Measurements from ENCODE around the gene RPTOR. TPM values are rescaled to one million over a fixed set of nuclear protein-coding genes. Genes with fewer than 3 reads are reported as not detected.

RPTOR gene
- total RNA-seq, 1 experiment from 2014 or later, result 58.0 TPM

DNA sequence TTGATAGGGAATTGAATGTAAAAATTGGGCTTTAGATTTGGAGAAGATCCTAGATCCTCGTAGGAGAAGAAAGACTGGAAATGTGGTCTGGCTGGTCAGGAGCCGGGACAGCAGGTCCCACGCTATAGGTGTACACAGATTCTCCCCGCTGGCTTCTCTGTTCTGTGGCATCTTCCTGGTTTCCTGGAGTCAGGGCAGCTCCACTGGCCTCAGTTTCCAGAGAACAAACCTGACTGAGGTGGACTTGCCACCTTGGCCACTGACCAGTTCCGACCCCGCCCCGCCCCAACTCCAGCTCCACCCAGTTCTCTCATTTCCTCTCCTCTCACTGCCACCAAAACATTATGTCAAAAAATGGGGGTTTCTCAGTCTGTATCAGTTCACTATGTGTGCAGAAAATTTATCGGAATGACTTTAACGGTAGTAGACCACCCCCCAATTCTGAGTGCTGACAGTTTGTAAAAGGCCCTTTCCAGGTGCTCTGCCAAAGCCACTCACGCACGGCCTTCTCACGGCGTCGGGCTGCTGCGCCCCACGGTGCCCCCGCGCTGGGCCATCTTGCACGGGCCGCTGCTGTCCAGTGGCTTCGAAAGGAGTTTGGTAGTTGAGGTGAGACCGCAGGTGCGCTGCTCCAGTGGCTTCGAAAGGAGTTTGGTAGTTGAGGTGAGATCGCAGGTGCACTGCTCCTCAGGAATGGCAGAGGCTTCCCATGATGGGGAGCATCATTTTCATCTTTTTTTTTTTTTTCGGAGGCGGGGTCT is 285.6 kb downstream of the RPTOR start:
- Histone ChIP-seq H3K4me3 (ENCODE audit: low read depth in 2 of 2, low read length in 2 of 2) (no peak overlapping the region), H3K36me3 (ENCODE audit: control insufficient read depth, insufficient read depth, low read length) (no peaks in the 10 kb centered on the region), H3K27ac (ENCODE audit: low read length) (no peak overlapping the region), H3K4me1 (ENCODE audit: control insufficient read depth, insufficient read depth, low read length) (peaks cover 23% of the 10 kb centered on the region), H3K9me3 (ENCODE audit: control insufficient read depth, insufficient read depth, low read depth, low read length) (no peaks in the 10 kb centered on the region), H3K27me3 (ENCODE audit: control insufficient read depth, insufficient read depth, low read length) (no peaks in the 10 kb centered on the region)
- no TSS peak for BruUV-seq (replicated peaks)
- intact Hi-C loops (cut with micrococcal nuclease; ENCODE audit: unreplicated experiment) (no loop called here), in situ Hi-C loops (cut with HindIII; ENCODE audit: low pct_unique_long_range_greater_than_20kb, low sequenced_read_pairs) (no loop called here)
- ATAC-seq (no peak), DNase-seq (ENCODE audit: low read depth, low spot score) (no peak)
- CTCF ChIA-PET, result no interaction called here
- POLR2A ChIA-PET, result no interaction called here
- TF ChIP-seq, protein P1, sequence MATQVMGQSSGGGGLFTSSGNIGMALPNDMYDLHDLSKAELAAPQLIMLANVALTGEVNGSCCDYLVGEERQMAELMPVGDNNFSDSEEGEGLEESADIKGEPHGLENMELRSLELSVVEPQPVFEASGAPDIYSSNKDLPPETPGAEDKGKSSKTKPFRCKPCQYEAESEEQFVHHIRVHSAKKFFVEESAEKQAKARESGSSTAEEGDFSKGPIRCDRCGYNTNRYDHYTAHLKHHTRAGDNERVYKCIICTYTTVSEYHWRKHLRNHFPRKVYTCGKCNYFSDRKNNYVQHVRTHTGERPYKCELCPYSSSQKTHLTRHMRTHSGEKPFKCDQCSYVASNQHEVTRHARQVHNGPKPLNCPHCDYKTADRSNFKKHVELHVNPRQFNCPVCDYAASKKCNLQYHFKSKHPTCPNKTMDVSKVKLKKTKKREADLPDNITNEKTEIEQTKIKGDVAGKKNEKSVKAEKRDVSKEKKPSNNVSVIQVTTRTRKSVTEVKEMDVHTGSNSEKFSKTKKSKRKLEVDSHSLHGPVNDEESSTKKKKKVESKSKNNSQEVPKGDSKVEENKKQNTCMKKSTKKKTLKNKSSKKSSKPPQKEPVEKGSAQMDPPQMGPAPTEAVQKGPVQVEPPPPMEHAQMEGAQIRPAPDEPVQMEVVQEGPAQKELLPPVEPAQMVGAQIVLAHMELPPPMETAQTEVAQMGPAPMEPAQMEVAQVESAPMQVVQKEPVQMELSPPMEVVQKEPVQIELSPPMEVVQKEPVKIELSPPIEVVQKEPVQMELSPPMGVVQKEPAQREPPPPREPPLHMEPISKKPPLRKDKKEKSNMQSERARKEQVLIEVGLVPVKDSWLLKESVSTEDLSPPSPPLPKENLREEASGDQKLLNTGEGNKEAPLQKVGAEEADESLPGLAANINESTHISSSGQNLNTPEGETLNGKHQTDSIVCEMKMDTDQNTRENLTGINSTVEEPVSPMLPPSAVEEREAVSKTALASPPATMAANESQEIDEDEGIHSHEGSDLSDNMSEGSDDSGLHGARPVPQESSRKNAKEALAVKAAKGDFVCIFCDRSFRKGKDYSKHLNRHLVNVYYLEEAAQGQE (IDR thresholded peaks at IDR 0.05; ENCODE audit: insufficient read depth in 1 of 2, low read depth in 2 of 2, low read length in 1 of 2), result no peak
- no peak for TF ChIP-seq TCF7L2 (IDR thresholded peaks at IDR 0.05; ENCODE audit: low read depth, low read length)
- TF ChIP-seq, protein P2, sequence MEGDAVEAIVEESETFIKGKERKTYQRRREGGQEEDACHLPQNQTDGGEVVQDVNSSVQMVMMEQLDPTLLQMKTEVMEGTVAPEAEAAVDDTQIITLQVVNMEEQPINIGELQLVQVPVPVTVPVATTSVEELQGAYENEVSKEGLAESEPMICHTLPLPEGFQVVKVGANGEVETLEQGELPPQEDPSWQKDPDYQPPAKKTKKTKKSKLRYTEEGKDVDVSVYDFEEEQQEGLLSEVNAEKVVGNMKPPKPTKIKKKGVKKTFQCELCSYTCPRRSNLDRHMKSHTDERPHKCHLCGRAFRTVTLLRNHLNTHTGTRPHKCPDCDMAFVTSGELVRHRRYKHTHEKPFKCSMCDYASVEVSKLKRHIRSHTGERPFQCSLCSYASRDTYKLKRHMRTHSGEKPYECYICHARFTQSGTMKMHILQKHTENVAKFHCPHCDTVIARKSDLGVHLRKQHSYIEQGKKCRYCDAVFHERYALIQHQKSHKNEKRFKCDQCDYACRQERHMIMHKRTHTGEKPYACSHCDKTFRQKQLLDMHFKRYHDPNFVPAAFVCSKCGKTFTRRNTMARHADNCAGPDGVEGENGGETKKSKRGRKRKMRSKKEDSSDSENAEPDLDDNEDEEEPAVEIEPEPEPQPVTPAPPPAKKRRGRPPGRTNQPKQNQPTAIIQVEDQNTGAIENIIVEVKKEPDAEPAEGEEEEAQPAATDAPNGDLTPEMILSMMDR (IDR thresholded peaks at IDR 0.05), result no peak
- TF ChIP-seq SIN3A (IDR thresholded peaks at IDR 0.05; ENCODE audit: borderline replicate concordance, insufficient read depth, low read depth, low read length), result no peak
- TF ChIP-seq POLR2AphosphoS5 (IDR thresholded peaks at IDR 0.05; ENCODE audit: low read depth, low read length), result no peak

DNA sequence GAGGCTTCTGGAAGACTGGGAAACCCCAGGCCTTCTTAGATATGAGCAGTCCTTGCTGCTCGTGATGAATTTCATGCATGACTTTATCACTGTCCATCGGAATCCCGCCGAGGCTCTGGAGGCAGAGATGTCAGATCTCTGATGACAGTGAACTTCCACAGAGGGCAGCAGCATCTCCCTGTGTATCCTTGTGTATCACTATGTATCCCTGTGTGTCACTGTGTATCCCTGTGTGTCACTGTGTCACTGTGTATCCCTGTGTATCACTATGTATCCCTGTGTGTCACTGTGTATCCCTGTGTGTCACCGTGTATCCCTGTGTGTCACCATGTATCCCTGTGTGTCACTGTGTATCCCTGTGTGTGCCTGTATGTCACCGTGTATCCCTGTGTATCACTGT is 286.9 kb downstream of the RPTOR start:
- ChIA-PET CTCF (no interaction called here), POLR2A (no interaction called here)
- no peak for ATAC-seq
- in situ Hi-C loops (cut with HindIII; ENCODE audit: low pct_unique_long_range_greater_than_20kb, low sequenced_read_pairs) (no loop called here), intact Hi-C loops (cut with micrococcal nuclease; ENCODE audit: unreplicated experiment) (no loop called here)
- Histone ChIP-seq H3K4me3 (ENCODE audit: low read depth in 2 of 2, low read length in 2 of 2) (no peak overlapping the region), H3K36me3 (ENCODE audit: control insufficient read depth, insufficient read depth, low read length) (no peaks in the 10 kb centered on the region), H3K9me3 (ENCODE audit: control insufficient read depth, insufficient read depth, low read depth, low read length) (no peaks in the 10 kb centered on the region), H3K4me1 (ENCODE audit: control insufficient read depth, insufficient read depth, low read length) (peaks cover 23% of the 10 kb centered on the region), H3K27ac (ENCODE audit: low read length) (no peak overlapping the region; the same call in 1 of the 2 replicates), H3K27me3 (ENCODE audit: control insufficient read depth, insufficient read depth, low read length) (no peaks in the 10 kb centered on the region)
- no peak for TF ChIP-seq SIN3A (IDR thresholded peaks at IDR 0.05; ENCODE audit: borderline replicate concordance, insufficient read depth, low read depth, low read length)
- TF ChIP-seq POLR2AphosphoS5 (IDR thresholded peaks at IDR 0.05; ENCODE audit: low read depth, low read length), result no peak
- no peak for TF ChIP-seq TCF7L2 (IDR thresholded peaks at IDR 0.05; ENCODE audit: low read depth, low read length)
- TF ChIP-seq, protein P1 (IDR thresholded peaks at IDR 0.05; ENCODE audit: insufficient read depth in 1 of 2, low read depth in 2 of 2, low read length in 1 of 2), result no peak
- TF ChIP-seq, protein P2 (IDR thresholded peaks at IDR 0.05), result no peak
- BruUV-seq (replicated peaks), result no TSS peak
- DNase-seq (ENCODE audit: low read depth, low spot score), result no peak
